HG03196 (cell line): ENCODE data around the gene RRP15.
A peak's percentile ranks its signal among the peaks of the same experiment; 100 is the strongest.

Experiments
- ATAC-seq: cut with Tn5 transposase; IDR thresholded peaks from one replicate; pipeline ENCODE4 v1.9.1; 2021; ENCODE audit not compliant: unreplicated experiment

RRP15 gene

GRCh38 chr1:218284917-218285635 lies at the start of gene RRP15:
Gene RRP15, plus strand, starts transcription at chr1:218285293. Its CDS starts 24 bp downstream, at chr1:218285317.
- ATAC-seq, result peak; percentile 99

GRCh38 chr1:218242171-218242570 lies 42.9 kb upstream of the RRP15 start:
- no peak for ATAC-seq

GRCh38 chr1:218247339-218247738 lies 37.8 kb upstream of the RRP15 start:
- no peak for ATAC-seq

- no peak for ATAC-seq
Observed at GRCh38 chr1:218249338-218250140, 35.6 kb upstream of the RRP15 start.

GRCh38 chr1:218250492-218250891 lies 34.6 kb upstream of the RRP15 start:
- ATAC-seq, result no peak

- ATAC-seq, result no peak
Observed at GRCh38 chr1:218254296-218254946, 30.7 kb upstream of the RRP15 start.

- ATAC-seq, result no peak
Observed at GRCh38 chr1:218255090-218255489, 30.0 kb upstream of the RRP15 start.

- no peak for ATAC-seq
Observed at GRCh38 chr1:218257371-218257770, 27.7 kb upstream of the RRP15 start.

GRCh38 chr1:218257971-218258370 lies 27.1 kb upstream of the RRP15 start:
- ATAC-seq, result no peak

- no peak for ATAC-seq
Observed at GRCh38 chr1:218259339-218259738, 25.8 kb upstream of the RRP15 start.

- ATAC-seq, result no peak
Observed at GRCh38 chr1:218259800-218260199, 25.3 kb upstream of the RRP15 start.

- no peak for ATAC-seq
Observed at GRCh38 chr1:218262259-218262658, 22.8 kb upstream of the RRP15 start.

GRCh38 chr1:218266356-218266755 lies 18.7 kb upstream of the RRP15 start:
- ATAC-seq, result no peak

- no peak for ATAC-seq
Observed at GRCh38 chr1:218272366-218272765, 12.7 kb upstream of the RRP15 start.

GRCh38 chr1:218273762-218274479 lies 11.2 kb upstream of the RRP15 start:
- ATAC-seq, result no peak

GRCh38 chr1:218274511-218274910 lies 10.6 kb upstream of the RRP15 start:
- ATAC-seq, result no peak

GRCh38 chr1:218275823-218276222 lies 9.3 kb upstream of the RRP15 start:
- ATAC-seq, result no peak

- ATAC-seq, result no peak
Observed at GRCh38 chr1:218281285-218281684, 3.8 kb upstream of the RRP15 start.

GRCh38 chr1:218284377-218284916 lies 646 bp upstream of the RRP15 start:
- no peak for ATAC-seq

- ATAC-seq, result no peak
Observed at GRCh38 chr1:218292515-218292914, 7.4 kb downstream of the RRP15 start.

- ATAC-seq, result no peak
Observed at GRCh38 chr1:218294546-218294945, 9.5 kb downstream of the RRP15 start.
